T1000 (cell line): ENCODE results near the gene TMCC1.
"Not testable (repeated sequence)": the region's sequence is repeated elsewhere in the genome, so short reads cannot be mapped to it uniquely, and the experiment has no call there.

Experiments
- DNase-seq: peaks from one replicate; lab custom pipeline; 2025; ENCODE audit warnings: mixed read lengths; lab: John Stamatoyannopoulos, UW

The TMCC1 gene

GRCh38 chr3:129836381-129837064, 57.0 kb downstream of the TMCC1 start:
- DNase-seq = no peak

GRCh38 chr3:129835198-129835597, 58.3 kb downstream of the TMCC1 start:
- DNase-seq = no peak

- no peak for DNase-seq
Observed at GRCh38 chr3:129834580-129834979, 58.9 kb downstream of the TMCC1 start.

GRCh38 chr3:129831942-129832341, 61.6 kb downstream of the TMCC1 start:
- not testable (repeated sequence) for DNase-seq

GRCh38 chr3:129831503-129831902, 62.0 kb downstream of the TMCC1 start:
- no peak for DNase-seq

- peak; percentile 37 for DNase-seq
Observed at GRCh38 chr3:129829640-129830039, 63.9 kb downstream of the TMCC1 start.

GRCh38 chr3:129827765-129828164, 65.7 kb downstream of the TMCC1 start:
- DNase-seq = no peak

GRCh38 chr3:129824926-129825541, 68.5 kb downstream of the TMCC1 start:
- no peak for DNase-seq

GRCh38 chr3:129822679-129823078, 70.8 kb downstream of the TMCC1 start:
- DNase-seq = no peak

GRCh38 chr3:129822241-129822640, 71.3 kb downstream of the TMCC1 start:
- DNase-seq = no peak

- DNase-seq = no peak
Observed at GRCh38 chr3:129820587-129820986, 72.9 kb downstream of the TMCC1 start.

GRCh38 chr3:129812589-129812988, 80.9 kb downstream of the TMCC1 start:
- DNase-seq = no peak

GRCh38 chr3:129809297-129809696, 84.2 kb downstream of the TMCC1 start:
- no peak for DNase-seq

GRCh38 chr3:129796146-129796545, 97.4 kb downstream of the TMCC1 start:
- no peak for DNase-seq

GRCh38 chr3:129795186-129796010, 98.1 kb downstream of the TMCC1 start:
- no peak for DNase-seq

- DNase-seq = no peak
Observed at GRCh38 chr3:129794311-129795185, 99.0 kb downstream of the TMCC1 start.

- no peak for DNase-seq
Observed at GRCh38 chr3:129793942-129794310, 99.6 kb downstream of the TMCC1 start.

GRCh38 chr3:129793319-129793718, 100.2 kb downstream of the TMCC1 start:
- no peak for DNase-seq

- DNase-seq = no peak
Observed at GRCh38 chr3:129783470-129783869, 110.0 kb downstream of the TMCC1 start.

GRCh38 chr3:129778871-129779270, 114.6 kb downstream of the TMCC1 start:
- no peak for DNase-seq

GRCh38 chr3:129777806-129778205, 115.7 kb downstream of the TMCC1 start:
- no peak for DNase-seq

- DNase-seq = no peak
Observed at GRCh38 chr3:129775870-129776269, 117.6 kb downstream of the TMCC1 start.
